CD4-positive, alpha-beta T cell (primary cell): ENCODE data around the gene PCK2. TPM values are rescaled to one million over a fixed set of nuclear protein-coding genes. Genes with fewer than 3 reads are reported as not detected.

Experiments
- ATAC-seq: fragments of 200-7000 bp; cut with Tn5 transposase; one replicate; pipeline ENCODE4 v1.10.0; 2022; ENCODE audit warnings: mild to moderate bottlenecking; ENCODE audit not compliant: poor library complexity
- CTCF ChIA-PET: fragments of 350-600 bp; sonication (Branson Sonifier 250); formaldehyde crosslinking; loops from one replicate; lab custom pipeline; 2021; ENCODE audit warnings: antibody characterized with exemption, inconsistent platforms; lab: Charles Lee
- POLR2A ChIA-PET: fragments of 350-600 bp; sonication (Branson Sonifier 250); formaldehyde crosslinking; loops from one replicate; lab custom pipeline; 2021; ENCODE audit warnings: antibody characterized with exemption, inconsistent platforms; lab: Charles Lee
- DNase-seq, 14 experiments: peaks; one replicate each; pipeline ENCODE4 v3.0.0-alpha.2; 2013 to 2020; ENCODE audit warnings: mixed read lengths in 2 of 14
- H3K27ac ChIP-seq, 2 donors: one replicate each; pipeline versions ENCODE4 v1.5.1 to v1.7.0; 2013; ENCODE audit warnings: low read length in 2 of 2, low read depth in 1 of 2, mild to moderate bottlenecking in 1 of 2
- H3K27me3 ChIP-seq, 2 experiments: 1 replicate in 1 of 2; 2 replicates in 1 of 2; pipeline versions ENCODE4 v1.6.1 to v1.7.0; 2013; ENCODE audit warnings: low read length in 2 of 2, control low read depth in 1 of 2, mild to moderate bottlenecking in 1 of 2, moderate library complexity in 1 of 2; ENCODE audit not compliant: insufficient read depth in 2 of 2, control insufficient read depth in 1 of 2
- H3K36me3 ChIP-seq: one replicate; pipeline ENCODE4 v1.6.1; 2013; ENCODE audit warnings: low read length, control low read depth; ENCODE audit not compliant: insufficient read depth
- H3K4me1 ChIP-seq: one replicate; pipeline ENCODE4 v1.6.1; 2013; ENCODE audit warnings: low read length, control low read depth; ENCODE audit not compliant: insufficient read depth
- H3K4me3 ChIP-seq: one replicate; pipeline ENCODE4 v1.5.1; 2013; ENCODE audit warnings: mild to moderate bottlenecking, low read length, moderate library complexity
- H3K9me3 ChIP-seq, 2 experiments: 1 replicate in 1 of 2; 2 replicates in 1 of 2; pipeline versions ENCODE4 v1.6.1 to v1.7.0; 2013; ENCODE audit warnings: low read length in 2 of 2, mild to moderate bottlenecking in 2 of 2, control low read depth in 1 of 2, moderate library complexity in 1 of 2; ENCODE audit not compliant: control insufficient read depth in 1 of 2, insufficient read depth in 1 of 2
- H3K27ac Mint-ChIP-seq: one replicate; pipeline ENCODE4 v1.8.0; 2020; ENCODE audit warnings: mixed read lengths
- H3K27me3 Mint-ChIP-seq: one replicate; pipeline ENCODE4 v1.8.0; 2021; ENCODE audit warnings: mixed read lengths
- H3K36me3 Mint-ChIP-seq: one replicate; pipeline ENCODE4 v1.8.0; 2021; ENCODE audit warnings: low read depth, mixed read lengths
- H3K4me1 Mint-ChIP-seq: one replicate; pipeline ENCODE4 v1.8.0; 2021; ENCODE audit warnings: low read depth, mixed read lengths
- H3K4me3 Mint-ChIP-seq: one replicate; pipeline ENCODE4 v1.8.0; 2020; ENCODE audit warnings: mild to moderate bottlenecking, mixed read lengths
- H3K9me3 Mint-ChIP-seq: one replicate; pipeline ENCODE4 v1.8.0; 2020; ENCODE audit warnings: mixed read lengths
- CTCF ChIP-seq: fragments of 200-600 bp; IDR thresholded peaks from one replicate; pipeline ENCODE4 v1.8.0; 2022; ENCODE audit warnings: antibody characterized with exemption, mild to moderate bottlenecking
- intact Hi-C, 2 experiments: fragments of 100-400 bp; cut with DNase I in 1 of 2; cut with micrococcal nuclease in 1 of 2; formaldehyde crosslinking; loops; one replicate each; pipeline versions ENCODE4 v1.15.1 to v1.9.0; 2023 to 2025; cut with DNase I, micrococcal nuclease
- total RNA-seq, 174 experiments: library from RNA in 2 of 174; stranded (reverse) in 2 of 174; gene quantifications; one replicate each; pipeline ENCODE4 v1.2.3 and lab custom pipeline; 2021 to 2026

Gene PCK2
- total RNA-seq, 2 experiments from 2014 or later, result 5.2 to 7.4 TPM

DNA sequence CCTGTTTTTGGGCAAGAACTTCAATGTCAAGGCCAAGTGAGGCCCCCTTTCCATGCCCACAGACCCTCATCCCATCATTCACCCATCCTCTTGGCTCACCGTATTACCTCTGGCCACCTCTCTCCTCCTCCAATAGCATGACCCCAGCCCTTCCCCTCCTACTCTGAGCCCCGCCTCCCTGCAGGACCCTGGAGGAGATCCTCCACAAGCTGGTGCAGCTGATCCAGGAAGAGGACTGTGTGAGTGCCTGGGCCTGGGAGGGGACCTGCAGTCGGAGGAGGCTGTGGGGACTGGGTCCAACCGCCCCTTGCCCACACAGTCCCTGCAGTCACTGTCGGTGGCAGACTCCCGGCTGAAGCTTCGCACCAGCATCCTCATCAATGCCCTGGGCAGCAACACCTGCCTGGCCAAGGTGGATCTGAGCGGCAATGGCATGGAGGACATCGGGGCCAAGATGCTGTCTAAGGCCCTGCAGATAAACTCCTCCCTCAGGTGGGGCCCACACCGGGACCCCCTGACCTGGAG lies 35.1 kb upstream of the PCK2 start:
- Histone ChIP-seq H3K36me3 (no peaks in the 10 kb centered on the region), H3K27ac (no peak overlapping the region), H3K27me3 (peaks cover 0 to 4% of the 10 kb centered on the region in 2 experiments), H3K4me3 (no peak overlapping the region), H3K9me3 (peaks cover 0 to 4% of the 10 kb centered on the region in 2 experiments), H3K4me1 (no peaks in the 10 kb centered on the region)
- Mint-ChIP-seq H3K4me3 (no peak overlapping the region), H3K27me3 (peaks cover 8% of the 10 kb centered on the region), H3K36me3 (no peaks in the 10 kb centered on the region), H3K27ac (no peak overlapping the region), H3K9me3 (no peaks in the 10 kb centered on the region), H3K4me1 (no peaks in the 10 kb centered on the region)
- ChIA-PET CTCF (no interaction called here), POLR2A (interaction anchor here (1.0 to 2.3 kb wide), 6 partner anchors 32 to 249 kb away, joined by 3 to 22 read pairs (median 11); partner anchors contain the start of genes CIDEB, DCAF11, IRF9 and NRL)
- TF ChIP-seq CTCF, result no peak
- DNase-seq, result no peak
- ATAC-seq, result no peak
- intact Hi-C loops, result loop anchor here (1.0 kb wide), 4 partner anchors 31 to 102 kb away; partner anchors contain the start of gene IRF9 (in 1 of the 2)

- intact Hi-C loops, result no loop called here
- no peak for TF ChIP-seq CTCF
Observed at GRCh38 chr14:24059841-24060388, 34.2 kb upstream of the PCK2 start.

GRCh38 chr14:24060443-24060842 lies 33.7 kb upstream of the PCK2 start:
- Histone ChIP-seq H3K27me3 (no peaks in the 10 kb centered on the region), H3K4me3 (no peak overlapping the region), H3K9me3 (no peaks in the 10 kb centered on the region), H3K4me1 (no peaks in the 10 kb centered on the region), H3K27ac (no peak overlapping the region), H3K36me3 (no peaks in the 10 kb centered on the region)
- H3K27me3 Mint-ChIP-seq, result no peaks in the 10 kb centered on the region
- no peaks in the 10 kb centered on the region for H3K36me3 Mint-ChIP-seq
- no peaks in the 10 kb centered on the region for H3K4me1 Mint-ChIP-seq
- no peak for TF ChIP-seq CTCF
- no peak for ATAC-seq
- H3K27ac Mint-ChIP-seq, result no peak overlapping the region
- intact Hi-C loops, result no loop called here
- CTCF ChIA-PET, result no interaction called here
- H3K9me3 Mint-ChIP-seq, result no peaks in the 10 kb centered on the region
- H3K4me3 Mint-ChIP-seq, result no peak overlapping the region
- DNase-seq, result no peak
- POLR2A ChIA-PET, result no interaction called here

More at GRCh38 chr14:24059841-24060388, 34.2 kb upstream of the PCK2 start:
- Mint-ChIP-seq H3K4me1 (no peaks in the 10 kb centered on the region), H3K27ac (no peak overlapping the region), H3K4me3 (no peak overlapping the region), H3K36me3 (no peaks in the 10 kb centered on the region), H3K27me3 (peaks cover 1% of the 10 kb centered on the region), H3K9me3 (no peaks in the 10 kb centered on the region)
- no peaks in the 10 kb centered on the region for H3K36me3 ChIP-seq
- POLR2A ChIA-PET, result no interaction called here
- H3K9me3 ChIP-seq, result no peaks in the 10 kb centered on the region
- H3K27ac ChIP-seq, result no peak overlapping the region
- ATAC-seq (no peak), DNase-seq (no peak)
- no peaks in the 10 kb centered on the region for H3K27me3 ChIP-seq
- CTCF ChIA-PET, result no interaction called here
- H3K4me3 ChIP-seq, result no peak overlapping the region
- H3K4me1 ChIP-seq, result no peaks in the 10 kb centered on the region
